GM21723 (cell line): Measurements from ENCODE around the gene VAV3.
"Not testable (repeated sequence)": the region's sequence is repeated elsewhere in the genome, so short reads cannot be mapped to it uniquely, and the experiment has no call there.

Source experiments
- ATAC-seq: cut with Tn5 transposase; IDR thresholded peaks from one replicate; pipeline ENCODE4 v1.9.1; 2021; ENCODE audit warnings: mild to moderate bottlenecking, moderate library complexity; ENCODE audit not compliant: unreplicated experiment

VAV3 gene

DNA sequence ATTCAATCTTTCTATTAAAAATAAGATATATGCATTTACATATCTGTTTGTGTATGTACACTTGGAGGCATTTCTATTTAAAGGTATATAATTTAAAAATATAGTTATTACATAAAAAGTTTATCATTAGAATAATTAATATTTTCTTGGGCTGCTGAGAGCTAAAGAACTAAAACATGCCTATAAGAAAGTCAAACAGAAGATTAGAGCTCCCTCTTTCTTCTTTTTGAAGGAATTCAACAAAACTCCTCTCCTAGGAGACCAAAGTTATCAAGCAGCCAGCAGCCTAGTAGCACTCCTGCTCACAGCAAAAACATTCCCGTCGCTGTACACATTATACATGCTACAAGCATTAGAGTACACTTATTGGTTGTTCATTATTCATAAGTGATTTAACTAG, 216.4 kb downstream of the VAV3 start:
- no peak for ATAC-seq

DNA sequence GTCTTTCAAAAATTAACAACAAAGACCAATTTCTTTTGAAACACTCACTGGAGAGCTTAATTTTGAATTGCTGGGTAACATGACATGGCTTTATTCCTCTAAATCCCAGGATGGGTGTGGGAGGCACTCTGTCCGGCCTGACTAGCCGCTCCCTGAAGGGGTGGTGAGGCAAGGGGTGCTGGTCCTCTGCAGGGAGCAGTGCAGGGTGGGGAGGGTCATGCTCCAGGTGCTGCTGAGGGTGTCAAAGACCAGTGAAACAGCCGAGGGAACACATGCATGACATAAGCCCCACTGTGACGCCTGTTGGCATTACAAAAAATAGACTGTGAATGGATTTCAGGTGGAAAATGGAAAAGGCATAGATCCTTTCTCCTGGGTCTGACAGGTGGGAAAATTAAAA, 223.7 kb downstream of the VAV3 start:
- ATAC-seq, result no peak

DNA sequence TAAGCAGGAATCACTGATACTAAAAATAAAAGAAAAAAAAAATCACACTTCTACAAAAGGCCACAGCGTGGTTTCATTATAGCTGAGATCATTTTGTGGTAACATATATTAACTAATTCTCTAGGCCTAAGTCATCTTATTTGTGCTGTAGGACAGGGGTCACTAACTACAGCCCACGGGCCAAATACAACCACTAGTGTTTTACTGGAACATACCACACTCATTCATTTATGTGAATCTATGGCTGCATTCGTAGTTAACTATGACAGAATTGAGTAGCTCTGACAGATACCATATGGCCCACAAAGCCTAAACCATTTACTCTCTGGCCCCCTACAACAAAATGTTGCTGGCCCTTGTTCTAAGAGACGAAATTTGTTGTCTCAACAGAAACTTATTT, 224.4 kb downstream of the VAV3 start:
- ATAC-seq, result no peak

DNA sequence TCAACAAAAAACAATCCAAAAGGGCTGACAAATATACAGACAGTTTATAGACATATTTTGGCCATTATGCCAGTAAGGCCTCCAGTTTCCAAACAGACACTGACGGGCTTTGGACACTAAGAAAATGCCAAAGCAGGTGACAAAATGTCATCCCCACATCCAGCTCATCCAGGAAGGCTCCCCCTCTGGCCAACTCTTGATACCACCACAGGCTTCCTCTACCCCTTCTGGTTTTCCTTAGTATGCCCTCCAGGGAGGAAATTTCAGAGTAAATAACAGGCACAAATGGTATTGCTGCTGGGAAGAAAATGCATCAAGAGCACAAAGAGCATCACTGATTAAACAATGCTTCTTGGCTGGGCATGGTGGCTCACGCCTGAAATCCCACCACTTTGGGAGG, 225.3 kb downstream of the VAV3 start:
- no peak for ATAC-seq

DNA sequence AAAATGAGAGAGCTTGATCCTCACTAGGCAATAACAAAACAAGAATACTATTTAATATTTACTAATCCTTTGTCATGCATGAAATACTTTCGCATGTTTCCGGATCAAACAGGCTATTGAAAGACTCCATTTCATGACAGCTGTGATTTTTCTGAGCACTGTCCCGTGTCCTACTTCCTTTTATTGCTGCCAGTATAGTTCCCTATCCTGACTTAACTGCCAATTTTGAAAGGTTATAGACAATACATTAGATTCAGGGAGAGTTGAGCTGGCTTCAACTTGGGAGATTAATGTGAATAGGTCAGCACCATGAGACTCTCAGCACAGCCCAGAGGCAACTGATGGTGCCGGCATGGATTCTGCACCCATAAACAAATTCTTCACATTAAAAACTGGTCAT, 225.8 kb downstream of the VAV3 start:
- no peak for ATAC-seq

DNA sequence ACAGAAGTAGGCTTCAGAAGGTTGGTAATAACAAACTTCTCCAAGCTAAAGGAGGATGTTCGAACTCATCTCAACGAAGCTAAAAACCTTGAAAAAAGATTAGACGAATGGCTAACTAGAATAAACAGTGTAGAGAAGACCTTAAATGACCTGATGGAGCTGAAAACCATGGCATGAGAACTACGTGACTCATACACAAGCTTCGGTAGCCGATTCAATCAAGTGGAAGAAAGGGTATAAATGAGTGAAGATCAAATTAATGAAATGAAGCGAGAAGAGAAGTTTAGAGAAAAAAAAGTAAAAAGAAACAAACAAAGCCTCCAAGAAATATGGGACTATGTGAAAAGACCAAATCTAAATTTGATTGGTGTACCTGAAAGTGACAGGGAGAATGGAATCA, 231.6 kb downstream of the VAV3 start:
- ATAC-seq, result not testable (repeated sequence)

DNA sequence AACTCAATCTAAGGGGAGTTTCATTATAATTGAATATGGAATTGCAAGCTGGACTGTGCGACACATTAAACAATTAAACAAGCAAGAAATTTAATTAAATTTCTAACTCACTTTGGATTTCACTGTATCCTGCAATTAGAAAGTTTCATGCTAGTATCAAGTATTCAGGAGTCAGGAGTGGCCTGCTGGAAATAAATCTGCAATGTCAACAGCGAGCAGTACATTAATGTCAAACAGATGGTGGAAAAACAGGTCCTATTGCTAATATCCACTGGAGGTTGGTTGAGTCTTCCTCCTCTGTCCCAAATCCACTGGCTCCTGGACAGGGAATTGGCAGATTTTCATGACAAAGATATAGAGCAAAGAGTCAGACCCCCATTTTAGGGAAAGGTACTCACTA, 237.1 kb downstream of the VAV3 start:
- no peak for ATAC-seq

DNA sequence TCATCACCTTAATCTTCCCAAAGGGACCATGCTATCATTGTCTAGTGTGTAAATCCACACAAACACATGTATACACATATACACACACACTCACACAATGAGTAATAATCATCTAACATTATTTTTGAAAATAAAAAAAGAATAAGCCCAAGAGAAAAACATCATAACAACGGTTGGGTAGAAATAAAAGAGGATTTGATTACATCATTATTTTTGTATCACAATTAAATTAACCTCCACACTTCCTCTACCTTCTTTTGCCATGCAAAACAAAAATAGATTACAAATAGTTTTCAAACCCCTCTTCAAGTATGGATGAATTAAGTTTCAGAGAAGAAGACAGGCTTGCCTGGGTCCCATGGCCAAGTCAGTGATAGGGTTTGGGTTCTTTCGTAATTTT, 238.1 kb downstream of the VAV3 start:
- ATAC-seq, result no peak

DNA sequence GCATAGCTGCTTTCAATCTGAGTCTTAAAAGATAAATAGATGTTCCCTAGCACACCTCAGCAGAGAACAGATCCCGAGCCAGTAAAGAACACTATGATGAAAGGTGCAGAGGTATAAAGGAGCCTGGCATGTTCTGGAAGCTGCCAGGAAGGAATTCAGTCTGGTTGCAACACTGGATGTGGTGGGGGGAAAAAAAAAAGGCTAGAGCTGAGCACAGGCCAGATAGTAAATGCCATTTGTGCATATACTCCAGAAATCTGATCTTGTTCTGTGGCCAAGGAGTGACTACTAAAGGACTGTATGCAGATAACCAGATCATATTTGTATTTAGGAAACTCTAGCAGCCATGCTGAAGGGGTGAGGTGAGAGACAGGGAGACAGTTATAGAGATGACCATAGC, 240.3 kb downstream of the VAV3 start:
- no peak for ATAC-seq

DNA sequence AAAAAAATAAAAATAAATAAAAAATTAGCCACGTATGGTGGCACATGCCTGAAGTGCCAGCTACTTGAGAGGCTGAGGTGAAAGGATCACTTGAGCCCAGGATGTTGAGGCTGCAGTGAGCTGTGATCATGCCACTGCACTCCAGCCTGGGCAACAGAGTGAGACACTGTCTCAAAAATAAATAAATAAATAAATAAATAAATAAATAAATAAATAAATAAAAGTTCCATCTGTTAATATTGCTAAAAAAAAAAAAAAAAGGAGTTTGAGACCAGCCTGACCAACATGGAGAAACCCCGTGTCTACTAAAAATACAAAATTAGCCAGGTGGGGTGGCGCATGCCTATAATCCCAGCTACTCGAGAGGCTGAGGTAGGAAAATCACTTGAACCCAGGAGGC, 244.8 kb downstream of the VAV3 start:
- not testable (repeated sequence) for ATAC-seq

DNA sequence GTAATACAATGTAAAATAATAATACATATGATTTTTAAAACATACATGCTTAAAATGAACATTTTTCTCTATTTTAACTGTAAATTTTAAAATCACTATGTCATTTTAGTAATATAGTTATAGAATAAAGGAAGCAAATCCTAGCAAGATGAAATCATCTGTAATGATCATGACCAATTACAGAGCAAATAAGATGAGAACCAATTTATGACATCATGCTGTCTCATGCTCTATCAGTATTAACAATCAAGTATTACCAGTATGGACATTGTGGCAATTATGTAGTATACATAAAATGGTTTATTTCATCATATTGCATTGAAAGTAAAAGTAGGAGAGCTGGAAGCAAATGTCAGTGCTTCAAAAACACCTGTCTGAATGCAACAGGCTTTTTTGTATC, 255.0 kb downstream of the VAV3 start:
- ATAC-seq, result no peak

DNA sequence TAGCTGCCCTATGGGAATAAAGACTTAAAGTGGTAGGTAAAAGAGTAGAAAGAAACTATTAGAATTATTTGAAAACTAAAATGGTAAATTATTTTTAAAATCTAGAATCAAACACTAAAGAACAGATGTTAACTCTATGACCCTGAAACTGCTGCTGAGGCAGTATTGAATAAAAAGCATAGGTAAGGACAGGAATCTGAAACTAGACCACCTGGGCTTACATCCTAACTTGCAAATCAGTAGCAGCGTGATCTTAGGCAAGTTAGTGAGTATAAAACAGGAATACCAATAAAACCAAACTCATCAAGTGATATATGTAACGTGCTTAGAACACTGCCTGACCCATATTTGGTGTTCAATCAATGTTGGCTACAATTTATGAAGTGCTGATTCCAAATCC, 257.9 kb downstream of the VAV3 start:
- ATAC-seq, result no peak

DNA sequence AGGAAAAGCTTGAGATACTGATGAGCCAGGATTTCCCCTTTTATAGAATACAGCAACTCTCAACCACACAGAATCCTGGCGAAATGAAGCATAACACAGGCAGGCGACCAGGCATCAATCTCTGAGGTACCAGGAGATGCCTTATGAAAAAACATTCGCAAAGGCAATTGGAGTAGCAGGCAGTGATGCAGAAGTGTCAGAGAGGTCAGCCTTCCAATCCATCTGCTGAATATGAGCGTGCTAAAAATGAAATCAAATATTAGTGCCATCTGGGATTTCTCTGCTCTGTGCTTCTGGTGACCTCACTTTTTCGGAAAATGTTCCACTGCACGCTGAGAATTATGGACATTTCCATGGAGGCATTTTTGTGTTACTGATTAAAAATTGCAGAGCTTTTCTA, 258.8 kb downstream of the VAV3 start:
- no peak for ATAC-seq

DNA sequence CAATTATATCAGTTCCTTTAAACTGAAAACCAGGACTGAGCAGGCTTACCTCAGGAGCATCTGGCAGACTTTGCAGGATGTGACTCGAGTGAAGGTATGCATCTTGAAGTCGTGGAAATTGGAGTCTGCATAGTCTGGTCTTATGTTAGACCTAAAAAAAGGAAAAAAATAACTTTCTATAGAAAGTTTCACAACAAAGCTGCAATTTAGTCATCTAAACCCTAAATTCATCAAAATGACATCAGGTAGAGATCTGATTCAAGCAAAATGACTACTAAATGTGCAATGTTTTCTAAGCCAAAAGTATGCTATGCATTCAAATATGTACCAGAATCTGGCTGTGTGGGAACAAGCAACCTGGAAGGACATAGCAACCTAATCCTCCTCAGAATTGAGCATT, 260.1 kb downstream of the VAV3 start:
- no peak for ATAC-seq

DNA sequence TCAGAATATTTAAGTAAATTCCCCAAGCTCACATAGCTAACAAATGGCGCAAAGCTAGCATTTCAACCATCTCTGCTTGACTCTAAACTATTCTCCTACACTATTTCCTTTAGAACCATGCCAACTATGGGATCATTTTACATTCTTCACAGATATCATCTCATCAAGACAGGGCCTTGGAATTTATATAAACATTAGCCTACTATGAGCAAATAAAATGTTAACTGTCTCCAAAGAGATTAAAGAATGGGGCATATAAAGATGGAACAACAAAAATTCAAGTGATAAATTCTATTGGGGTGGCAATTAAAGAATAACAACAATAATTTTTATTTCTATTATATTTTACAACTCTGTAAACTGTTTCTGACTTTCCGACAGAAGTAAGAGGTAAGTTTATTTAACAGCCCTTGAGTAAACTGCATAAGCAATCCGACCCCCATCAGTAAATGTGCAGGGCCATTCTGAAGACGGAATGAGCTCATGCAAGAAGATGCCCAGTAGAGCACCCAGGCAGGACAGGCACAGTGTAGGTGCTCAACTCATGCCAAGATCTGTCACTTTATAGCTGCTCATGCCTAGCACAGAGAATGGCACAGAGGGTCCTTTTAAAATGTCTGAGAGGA, 261.9 kb downstream of the VAV3 start:
- no peak for ATAC-seq

DNA sequence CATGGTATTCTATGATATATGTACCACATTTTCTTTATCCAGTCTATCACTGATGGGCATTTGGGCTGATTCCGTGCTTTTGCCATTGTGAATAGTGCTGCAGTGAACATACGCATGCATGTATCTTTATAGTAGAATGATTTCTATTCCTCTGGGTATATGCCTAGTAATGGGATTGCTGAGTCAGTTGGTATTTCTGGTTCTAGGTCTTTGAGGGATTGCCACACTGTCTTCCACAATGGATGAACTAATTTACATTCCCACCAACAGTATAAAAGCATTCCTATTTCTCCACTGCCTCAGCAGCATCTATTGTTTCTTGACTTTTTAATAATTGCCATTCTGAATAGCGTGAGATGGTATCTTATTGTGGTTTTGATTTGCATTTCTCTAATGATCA, 264.3 kb downstream of the VAV3 start:
- ATAC-seq, result not testable (repeated sequence)

DNA sequence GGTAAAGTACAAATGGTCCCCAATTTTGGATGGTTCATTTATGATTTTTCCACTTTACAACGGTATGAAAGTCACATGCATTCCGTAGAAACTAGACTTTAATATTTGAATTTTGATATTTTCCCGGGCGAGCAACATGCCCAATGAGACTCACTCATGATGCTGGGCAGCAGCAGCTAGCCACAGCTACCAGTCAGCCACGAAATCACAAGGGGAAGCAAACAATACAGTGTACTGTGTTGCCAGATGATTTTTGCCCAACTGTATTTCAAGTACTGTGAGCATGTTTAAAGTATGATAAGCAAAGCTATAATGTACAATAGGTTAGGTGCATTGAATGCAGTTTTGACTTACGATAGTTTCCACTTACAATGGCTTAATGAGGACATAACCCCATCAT, 266.8 kb downstream of the VAV3 start:
- ATAC-seq, result no peak

DNA sequence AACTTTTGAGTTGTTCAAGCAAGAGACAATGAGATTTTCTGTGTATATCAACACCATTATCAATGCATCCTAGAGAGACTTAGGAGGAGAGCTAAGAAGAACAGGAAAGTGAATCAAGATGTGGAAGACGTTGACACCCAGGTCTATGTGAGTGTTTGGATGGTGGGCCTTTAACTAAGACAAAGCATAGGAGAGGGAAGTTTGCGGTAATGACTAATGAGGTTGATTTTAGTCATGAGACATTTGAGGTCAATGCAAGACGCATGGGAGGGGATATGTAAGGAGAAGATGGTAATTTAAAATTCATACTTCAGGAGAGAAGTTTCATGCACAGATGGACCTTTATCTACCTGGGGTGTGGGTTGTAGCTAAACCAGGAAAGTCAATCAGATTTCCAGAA, 269.6 kb downstream of the VAV3 start:
- ATAC-seq, result no peak

DNA sequence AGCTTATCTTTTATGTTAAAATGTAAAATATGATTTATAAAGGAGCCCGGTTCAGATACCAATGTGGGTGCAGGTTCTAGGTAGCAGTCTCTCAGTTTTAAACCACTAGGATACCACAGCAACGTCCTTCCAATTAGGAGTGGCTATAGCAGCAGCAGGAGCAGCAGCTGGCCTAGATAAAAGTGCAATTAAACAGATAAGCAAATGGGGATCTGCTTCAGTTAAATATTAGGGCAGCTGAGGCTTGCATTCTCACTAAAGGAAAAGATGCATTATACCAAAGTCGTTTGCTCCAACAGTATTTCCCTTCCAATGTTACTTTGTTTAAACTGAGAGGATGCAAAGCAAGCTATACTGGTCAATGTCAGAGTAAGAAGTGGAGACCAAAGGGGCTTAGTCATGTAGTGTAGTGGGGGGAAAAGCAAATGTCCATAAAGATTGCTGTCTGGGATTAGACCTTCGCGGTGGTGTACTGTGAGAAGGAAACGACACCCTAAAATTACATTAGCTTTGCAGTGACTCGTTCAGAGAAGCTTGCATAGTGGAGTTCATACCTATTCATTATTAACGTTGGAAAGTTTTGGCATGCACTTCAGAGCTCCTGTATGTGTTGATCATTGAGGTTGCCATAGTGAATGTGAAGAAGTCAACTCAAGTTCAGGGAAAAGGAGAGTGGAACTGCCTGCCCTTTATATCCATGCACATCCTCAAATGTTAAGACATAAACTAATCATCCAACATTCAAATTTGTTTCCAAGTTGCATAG, 272.2 kb downstream of the VAV3 start:
- ATAC-seq, result no peak

DNA sequence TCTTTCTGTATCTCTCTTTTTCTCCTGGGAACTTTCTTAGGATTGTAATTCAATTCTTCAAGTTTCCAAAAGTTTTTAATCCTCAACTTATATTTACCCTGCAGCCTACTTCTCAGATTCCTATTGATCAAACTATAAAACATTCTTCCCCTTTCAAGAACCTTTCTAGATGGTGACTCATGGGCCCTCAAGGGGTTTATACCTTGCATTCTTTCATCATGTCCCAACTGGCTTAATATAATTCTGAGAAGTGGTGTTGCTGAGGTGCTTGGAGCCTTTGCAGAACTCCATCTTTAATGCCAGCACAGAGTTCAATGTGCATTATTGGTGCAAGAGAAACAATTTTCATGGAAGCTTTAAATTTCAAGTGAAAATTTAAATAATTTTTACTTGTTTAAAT, 273.4 kb downstream of the VAV3 start:
- ATAC-seq, result no peak

DNA sequence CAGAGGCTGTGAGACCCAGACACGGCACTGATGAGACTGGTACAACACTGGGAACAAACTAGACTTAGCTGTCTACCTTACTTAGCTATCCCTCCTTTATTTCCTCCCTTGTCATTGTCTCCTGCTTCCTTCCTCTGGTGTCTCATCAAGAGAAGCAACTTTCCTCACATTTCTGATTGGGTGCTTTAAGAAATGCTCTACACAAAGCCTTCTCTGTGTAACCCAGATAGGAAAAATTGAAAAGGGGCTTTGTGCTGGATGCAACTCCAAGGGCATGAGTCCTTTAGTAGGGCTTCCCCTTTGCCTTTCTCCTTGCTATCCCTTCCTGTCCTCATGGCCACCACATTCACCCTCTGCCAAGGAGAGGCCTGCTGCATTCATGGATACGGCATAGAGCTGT, 274.5 kb downstream of the VAV3 start:
- no peak for ATAC-seq

DNA sequence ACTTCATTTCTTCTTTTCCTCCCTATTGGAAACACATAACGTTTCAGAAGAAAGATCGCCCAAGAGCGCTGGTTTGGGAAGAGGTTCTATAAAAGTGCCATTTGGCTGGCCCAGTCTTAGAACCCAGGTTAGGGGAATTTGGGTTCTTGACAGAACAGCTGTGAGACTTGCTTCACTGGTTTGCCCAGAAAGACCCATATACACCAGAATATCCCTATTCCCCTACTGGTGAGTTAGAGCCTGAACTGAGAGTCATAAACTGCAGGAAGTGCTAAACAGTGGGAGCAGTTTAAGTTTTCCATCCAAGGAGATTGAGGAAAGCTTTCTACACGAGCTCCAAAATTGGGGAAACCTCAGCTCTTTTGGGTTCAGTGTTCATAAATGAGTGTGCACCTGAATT, 275.2 kb downstream of the VAV3 start:
- ATAC-seq, result no peak

DNA sequence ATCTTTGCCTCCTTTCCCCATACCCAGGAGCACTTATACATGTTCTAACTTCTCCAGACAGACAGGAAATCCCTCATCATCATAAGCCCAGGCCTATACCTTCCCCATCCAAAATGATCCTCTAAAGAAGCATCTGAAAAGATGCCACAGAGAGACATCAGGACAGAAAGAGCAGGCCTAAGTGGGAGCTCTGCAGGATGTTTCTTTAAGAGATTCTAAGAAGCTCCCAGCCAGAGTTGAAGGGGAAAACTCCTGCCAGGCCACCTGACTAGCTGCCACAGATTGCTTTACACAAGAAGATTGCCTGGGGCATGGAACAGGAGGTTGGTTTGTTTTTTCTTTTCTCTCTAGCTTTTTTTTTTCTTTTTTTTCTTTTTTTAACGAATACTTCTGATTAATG, 275.8 kb downstream of the VAV3 start:
- no peak for ATAC-seq
